Tibial nerve (tissue), 3 donors: Measurements from ENCODE around the gene INSYN2A.

Experiments
- POLR2A ChIP-seq, 2 donors: fragments of 450-650 bp; IDR thresholded peaks; one replicate each; pipeline ENCODE4 v1.6.1; 2017; ENCODE audit warnings: antibody characterized with exemption in 2 of 2, mild to moderate bottlenecking in 2 of 2, moderate library complexity in 2 of 2
- TF ChIP-seq, protein P1 (sequence below), 5 experiments: fragments of 200-600 bp in 3 of 5; fragments of 450-650 bp in 2 of 5; sonication (generic) in 3 of 5; IDR thresholded peaks; one replicate each; pipeline ENCODE4 v1.5.1; 2016 to 2019; ENCODE audit warnings: antibody characterized with exemption in 5 of 5, mild to moderate bottlenecking in 3 of 5, moderate library complexity in 2 of 5

DNA sequence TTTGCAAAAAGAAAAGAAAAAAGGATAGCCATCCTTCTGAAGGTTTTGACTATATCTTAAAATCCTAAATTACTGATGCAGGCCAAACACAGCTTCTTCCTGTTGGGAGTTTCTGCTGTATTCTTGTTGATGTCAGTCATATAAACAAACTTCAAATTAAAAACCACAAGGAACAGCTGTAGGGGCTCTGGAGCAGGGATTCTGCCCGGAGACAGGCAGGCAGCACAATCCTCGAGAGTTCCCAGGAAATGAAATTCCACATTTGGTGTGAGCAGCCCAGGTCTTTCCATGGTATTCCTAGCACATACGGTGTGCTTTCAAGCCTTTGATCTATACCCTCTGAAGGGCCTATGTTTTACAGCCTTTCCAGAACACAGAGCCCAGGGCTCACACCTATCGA lies 43.2 kb downstream of the INSYN2A start:
- TF ChIP-seq, protein P1, sequence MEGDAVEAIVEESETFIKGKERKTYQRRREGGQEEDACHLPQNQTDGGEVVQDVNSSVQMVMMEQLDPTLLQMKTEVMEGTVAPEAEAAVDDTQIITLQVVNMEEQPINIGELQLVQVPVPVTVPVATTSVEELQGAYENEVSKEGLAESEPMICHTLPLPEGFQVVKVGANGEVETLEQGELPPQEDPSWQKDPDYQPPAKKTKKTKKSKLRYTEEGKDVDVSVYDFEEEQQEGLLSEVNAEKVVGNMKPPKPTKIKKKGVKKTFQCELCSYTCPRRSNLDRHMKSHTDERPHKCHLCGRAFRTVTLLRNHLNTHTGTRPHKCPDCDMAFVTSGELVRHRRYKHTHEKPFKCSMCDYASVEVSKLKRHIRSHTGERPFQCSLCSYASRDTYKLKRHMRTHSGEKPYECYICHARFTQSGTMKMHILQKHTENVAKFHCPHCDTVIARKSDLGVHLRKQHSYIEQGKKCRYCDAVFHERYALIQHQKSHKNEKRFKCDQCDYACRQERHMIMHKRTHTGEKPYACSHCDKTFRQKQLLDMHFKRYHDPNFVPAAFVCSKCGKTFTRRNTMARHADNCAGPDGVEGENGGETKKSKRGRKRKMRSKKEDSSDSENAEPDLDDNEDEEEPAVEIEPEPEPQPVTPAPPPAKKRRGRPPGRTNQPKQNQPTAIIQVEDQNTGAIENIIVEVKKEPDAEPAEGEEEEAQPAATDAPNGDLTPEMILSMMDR (IDR thresholded peaks at IDR 0.05) = no peak
- TF ChIP-seq POLR2A (IDR thresholded peaks at IDR 0.05) = no peak
